Stimulated activated CD4-positive, alpha-beta T cell treated with anti-CD3 and anti-CD28 coated beads, Interleukin-2, amount 100 ng/mL, for 48 hours (primary cell): ENCODE measurements around the gene NTNG2.

Experiments
- DNase-seq, 2 donors: peaks; one replicate each; pipeline ENCODE4 v3.0.0-alpha.2; 2020

Gene NTNG2

GRCh38 chr9:132238026-132238972, 76.4 kb downstream of the NTNG2 start:
- no peak for DNase-seq

- no peak for DNase-seq
Measured at GRCh38 chr9:132238992-132239391, 77.1 kb downstream of the NTNG2 start.

GRCh38 chr9:132239518-132239917, 77.7 kb downstream of the NTNG2 start:
- no peak for DNase-seq

- no peak for DNase-seq
Measured at GRCh38 chr9:132239999-132240840, 78.4 kb downstream of the NTNG2 start.

GRCh38 chr9:132240841-132241482, 79.1 kb downstream of the NTNG2 start:
- DNase-seq, result peak; percentile 95 to 98

- DNase-seq, result no peak
Measured at GRCh38 chr9:132241483-132241839, 79.6 kb downstream of the NTNG2 start.

- no peak for DNase-seq
Measured at GRCh38 chr9:132241840-132242620, 80.2 kb downstream of the NTNG2 start.

GRCh38 chr9:132242621-132243155, 80.8 kb downstream of the NTNG2 start:
- DNase-seq, result no peak

- DNase-seq, result no peak
Measured at GRCh38 chr9:132243156-132244074, 81.6 kb downstream of the NTNG2 start.

GRCh38 chr9:132244582-132245455, 83.0 kb downstream of the NTNG2 start:
- DNase-seq, result no peak

GRCh38 chr9:132245465-132245864, 83.6 kb downstream of the NTNG2 start:
- DNase-seq, result no peak

GRCh38 chr9:132247942-132248341, 86.1 kb downstream of the NTNG2 start:
- no peak for DNase-seq

GRCh38 chr9:132249123-132249522, 87.3 kb downstream of the NTNG2 start:
- no peak for DNase-seq

- no peak for DNase-seq
Measured at GRCh38 chr9:132249690-132250089, 87.8 kb downstream of the NTNG2 start.

- DNase-seq, result no peak
Measured at GRCh38 chr9:132250324-132251262, 88.7 kb downstream of the NTNG2 start.

GRCh38 chr9:132260846-132261245, 99.0 kb downstream of the NTNG2 start:
- DNase-seq, result no peak

GRCh38 chr9:132266017-132266416, 104.2 kb downstream of the NTNG2 start:
- DNase-seq, result no peak

- DNase-seq, result no peak
Measured at GRCh38 chr9:132267660-132268059, 105.8 kb downstream of the NTNG2 start.
